Stimulated activated naive CD8-positive, alpha-beta T cell treated with anti-CD3 and anti-CD28 coated beads, Interleukin-15, Interleukin-2, amounts not matched to agents 100 U/mL and 50 U/mL, for 24 hours (primary cell): Measurements from ENCODE around the gene VSTM2L.

Experiments used
- ATAC-seq: fragments of 150-1000 bp; cut with Tn5 transposase; one replicate; pipeline ENCODE4 v1.10.0; 2021
- DNase-seq: peaks from one replicate; pipeline ENCODE4 v3.0.0; 2021

Gene VSTM2L

GRCh38 chr20:37899105-37900045 is 3.6 kb upstream of the VSTM2L start:
- DNase-seq (no peak), ATAC-seq (no peak)

GRCh38 chr20:37901240-37901639 is 1.7 kb upstream of the VSTM2L start:
- ATAC-seq (no peak), DNase-seq (no peak)

GRCh38 chr20:37901654-37902503 is 1.0 kb upstream of the VSTM2L start:
- ATAC-seq, result no peak
- DNase-seq, result no peak

- no peak for DNase-seq
- ATAC-seq, result no peak
Measured at GRCh38 chr20:37903317-37904007, 535 bp downstream of the VSTM2L start.

- DNase-seq, result no peak
- ATAC-seq, result no peak
Measured at GRCh38 chr20:37904008-37904642, 1.2 kb downstream of the VSTM2L start.

- DNase-seq (no peak), ATAC-seq (no peak)
Measured at GRCh38 chr20:37904845-37905373, 2.0 kb downstream of the VSTM2L start.

- no peak for DNase-seq
- ATAC-seq, result no peak
Measured at GRCh38 chr20:37905671-37906613, 3.0 kb downstream of the VSTM2L start.

GRCh38 chr20:37907330-37907676 is 4.4 kb downstream of the VSTM2L start:
- ATAC-seq, result no peak
- no peak for DNase-seq

GRCh38 chr20:37907677-37908401 is 4.9 kb downstream of the VSTM2L start:
- ATAC-seq, result no peak
- no peak for DNase-seq

GRCh38 chr20:37911261-37911660 is 8.3 kb downstream of the VSTM2L start:
- ATAC-seq (no peak), DNase-seq (no peak)

- no peak for ATAC-seq
Measured at GRCh38 chr20:37911838-37912281, 8.9 kb downstream of the VSTM2L start.

GRCh38 chr20:37912874-37913273 is 9.9 kb downstream of the VSTM2L start:
- peak; percentile 39 for ATAC-seq
- DNase-seq, result no peak

More at GRCh38 chr20:37911838-37912281, 8.9 kb downstream of the VSTM2L start:
- DNase-seq, result no peak

GRCh38 chr20:37913567-37914366 is 10.8 kb downstream of the VSTM2L start:
- no peak for ATAC-seq
- DNase-seq, result no peak

- DNase-seq (no peak), ATAC-seq (no peak)
Measured at GRCh38 chr20:37914367-37914671, 11.4 kb downstream of the VSTM2L start.

- ATAC-seq (no peak), DNase-seq (no peak)
Measured at GRCh38 chr20:37914672-37915433, 11.9 kb downstream of the VSTM2L start.

- no peak for DNase-seq
- ATAC-seq, result no peak
Measured at GRCh38 chr20:37915434-37915787, 12.5 kb downstream of the VSTM2L start.

- no peak for DNase-seq
- no peak for ATAC-seq
Measured at GRCh38 chr20:37915800-37916570, 13.1 kb downstream of the VSTM2L start.

- DNase-seq, result no peak
- no peak for ATAC-seq
Measured at GRCh38 chr20:37917461-37917860, 14.5 kb downstream of the VSTM2L start.
